MCF 10A (cell line): Measurements from ENCODE around the gene PGM2. TPM values are rescaled to one million over a fixed set of nuclear protein-coding genes. Genes with fewer than 3 reads are reported as not detected.

Experiments
- BruUV-seq: library from RNA; stranded (reverse); fragments of 400-500 nt; replicated peaks from 2 replicates; lab custom pipeline; 2021; lab: Mats Ljungman, UMichigan
- CTCF ChIA-PET: fragments of 300-600 bp; sonication (Branson Sonifier 250); formaldehyde crosslinking; extraction: SDS; loops from one replicate; lab custom pipeline; 2021; ENCODE audit warnings: antibody characterized with exemption, inconsistent platforms; lab: Yijun Ruan, JAX
- POLR2A ChIA-PET: fragments of 300-600, 350-650 bp; sonication (Branson Sonifier 250); formaldehyde crosslinking; extraction: SDS; loops from one replicate; lab custom pipeline; 2020; ENCODE audit warnings: antibody characterized with exemption, inconsistent platforms; lab: Yijun Ruan, JAX
- DNase-seq: peaks from one replicate; pipeline ENCODE4 v3.0.0-alpha.2; 2018; ENCODE audit not compliant: unreplicated experiment
- H3K27ac Mint-ChIP-seq: one replicate; pipeline ENCODE4 v1.8.0; 2022; ENCODE audit warnings: mild to moderate bottlenecking, low read depth, mixed read lengths; ENCODE audit not compliant: unreplicated experiment
- H3K27me3 Mint-ChIP-seq: one replicate; pipeline ENCODE4 v1.8.0; 2022; ENCODE audit warnings: mixed read lengths; ENCODE audit not compliant: insufficient read depth, unreplicated experiment
- H3K36me3 Mint-ChIP-seq: one replicate; pipeline ENCODE4 v1.8.0; 2022; ENCODE audit warnings: mild to moderate bottlenecking, moderate library complexity, mixed read lengths; ENCODE audit not compliant: insufficient read depth, unreplicated experiment
- H3K4me1 Mint-ChIP-seq: one replicate; pipeline ENCODE4 v1.8.0; 2022; ENCODE audit warnings: mixed read lengths; ENCODE audit not compliant: insufficient read depth, unreplicated experiment
- H3K4me3 Mint-ChIP-seq: one replicate; pipeline ENCODE4 v1.8.0; 2022; ENCODE audit warnings: mild to moderate bottlenecking, moderate library complexity, mixed read lengths; ENCODE audit not compliant: unreplicated experiment
- H3K9me3 Mint-ChIP-seq: one replicate; pipeline ENCODE4 v1.8.0; 2022; ENCODE audit warnings: mixed read lengths; ENCODE audit not compliant: unreplicated experiment
- CTCF ChIP-seq: fragments of 200-600 bp; IDR thresholded peaks from one replicate; pipeline ENCODE4 v1.8.0; 2022; ENCODE audit warnings: antibody characterized with exemption, mild to moderate bottlenecking; ENCODE audit not compliant: unreplicated experiment
- intact Hi-C: fragments of 100-400 bp; cut with micrococcal nuclease; formaldehyde crosslinking; loops from 2 replicates; pipeline ENCODE4 v1.14.1; 2022
- total RNA-seq: library from RNA; stranded (reverse); gene quantifications from 2 replicates; pipeline ENCODE4 v1.2.3, GENCODE V29; 2022

PGM2 gene
- total RNA-seq, 1 experiment from 2014 or later = 27.9 TPM

- no peak overlapping the region for H3K4me3 Mint-ChIP-seq
- H3K27ac Mint-ChIP-seq = no peak overlapping the region
- no peaks in the 10 kb centered on the region for H3K9me3 Mint-ChIP-seq
- no TSS peak for BruUV-seq
- H3K4me1 Mint-ChIP-seq = peaks cover 10% of the 10 kb centered on the region
- intact Hi-C loops = no loop called here
- CTCF ChIA-PET = interaction anchor here (0.6 to 0.7 kb wide), 2 partner anchors 39 to 112 kb away, joined by 3 read pairs; no protein-coding TSS in a partner anchor
- POLR2A ChIA-PET = interaction anchor here (1.0 to 3.7 kb wide), 4 partner anchors 8 to 18 kb away, joined by 4 to 15 read pairs (median 4); partner anchors contain the start of gene PGM2
- H3K36me3 Mint-ChIP-seq = peaks cover 84% of the 10 kb centered on the region
- no peak for TF ChIP-seq CTCF
- no peaks in the 10 kb centered on the region for H3K27me3 Mint-ChIP-seq
- peak; percentile 13 for DNase-seq
Measured at GRCh38 chr4:37839426-37839825, 12.9 kb downstream of the PGM2 start.

GRCh38 chr4:37844204-37844603 lies 17.7 kb downstream of the PGM2 start:
- Mint-ChIP-seq H3K27me3 (no peaks in the 10 kb centered on the region), H3K27ac (no peak overlapping the region), H3K36me3 (peaks cover 87% of the 10 kb centered on the region), H3K9me3 (no peaks in the 10 kb centered on the region), H3K4me1 (no peaks in the 10 kb centered on the region), H3K4me3 (no peak overlapping the region)
- BruUV-seq = no TSS peak
- DNase-seq = no peak
- intact Hi-C loops = no loop called here
- no peak for TF ChIP-seq CTCF
- ChIA-PET CTCF (interaction anchor here (0.6 kb wide), 2 partner anchors 19 to 37 kb away, joined by 3 read pairs; no protein-coding TSS in a partner anchor), POLR2A (no interaction called here)

DNA sequence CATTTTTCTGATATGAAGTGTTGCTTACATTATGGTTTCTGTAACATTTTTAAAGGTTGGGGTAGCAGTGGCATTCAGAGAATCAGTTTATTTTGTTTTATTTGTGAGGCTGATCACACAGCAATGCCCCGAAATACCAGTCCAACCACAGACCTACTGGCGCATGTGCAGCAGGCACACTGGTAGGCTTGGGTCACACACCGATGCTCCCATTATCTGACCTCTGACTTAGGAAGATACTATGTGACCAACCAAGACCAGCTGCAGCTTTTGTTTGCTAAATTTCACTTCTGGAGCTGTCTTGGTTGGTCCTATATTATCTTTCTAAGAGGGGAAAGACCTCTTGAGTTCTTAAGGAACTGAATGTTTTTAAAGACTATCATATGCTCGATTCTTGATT lies 18.7 kb downstream of the PGM2 start:
- POLR2A ChIA-PET = interaction anchor here (1.0 to 3.4 kb wide), 3 partner anchors 9 to 19 kb away, joined by 3 to 9 read pairs (median 4); partner anchors contain the start of gene PGM2
- H3K9me3 Mint-ChIP-seq = no peaks in the 10 kb centered on the region
- H3K36me3 Mint-ChIP-seq = peaks cover 93% of the 10 kb centered on the region
- intact Hi-C loops = no loop called here
- H3K27ac Mint-ChIP-seq = no peak overlapping the region
- H3K4me1 Mint-ChIP-seq = no peaks in the 10 kb centered on the region
- BruUV-seq = no TSS peak
- no peaks in the 10 kb centered on the region for H3K27me3 Mint-ChIP-seq
- no peak overlapping the region for H3K4me3 Mint-ChIP-seq
- no peak for DNase-seq
- no peak for TF ChIP-seq CTCF
- CTCF ChIA-PET = no interaction called here

GRCh38 chr4:37847311-37847884 lies 20.9 kb downstream of the PGM2 start:
- ChIA-PET POLR2A (interaction anchor here (0.6 to 3.4 kb wide), 3 partner anchors 10 to 181 kb away, joined by 3 to 9 read pairs (median 8); partner anchors contain the start of gene PGM2), CTCF (interaction anchor here (1.0 kb wide), 1 partner anchor 12 kb away, joined by 3 read pairs; no protein-coding TSS in a partner anchor)
- Mint-ChIP-seq H3K4me3 (no peak overlapping the region), H3K4me1 (no peaks in the 10 kb centered on the region), H3K9me3 (no peaks in the 10 kb centered on the region), H3K36me3 (peaks cover 96% of the 10 kb centered on the region), H3K27me3 (no peaks in the 10 kb centered on the region), H3K27ac (peak overlapping the region; percentile 42)
- intact Hi-C loops = no loop called here
- DNase-seq = no peak
- no peak for TF ChIP-seq CTCF
- BruUV-seq = no TSS peak
